ENCODE results near the gene ARSB.

ARSB gene

GRCh38 chr5:78816143-78816765, 168.9 kb downstream of the ARSB start:
- DNase-seq (ENCODE audit: low spot score) = no peak

GRCh38 chr5:78813906-78814530, 171.1 kb downstream of the ARSB start:
- no peak overlapping the region for H3K27ac ChIP-seq
- no peak for DNase-seq (ENCODE audit: low spot score)
- no peak overlapping the region for H3K4me3 ChIP-seq
- TF ChIP-seq CTCF (IDR thresholded peaks at IDR 0.05) = no peak

More at GRCh38 chr5:78816143-78816765, 168.9 kb downstream of the ARSB start:
- Histone ChIP-seq H3K4me3 (no peak overlapping the region), H3K27ac (no peak overlapping the region)
- TF ChIP-seq CTCF (IDR thresholded peaks at IDR 0.05) = no peak

- TF ChIP-seq CTCF (IDR thresholded peaks at IDR 0.05) = no peak
- DNase-seq (ENCODE audit: low spot score) = no peak
- Histone ChIP-seq H3K4me3 (no peak overlapping the region), H3K27ac (no peak overlapping the region)
Measured at GRCh38 chr5:78813286-78813685, 171.8 kb downstream of the ARSB start.

- Histone ChIP-seq H3K4me3 (no peak overlapping the region), H3K27ac (no peak overlapping the region)
- DNase-seq (ENCODE audit: low spot score) = no peak
- TF ChIP-seq CTCF (IDR thresholded peaks at IDR 0.05) = no peak
Measured at GRCh38 chr5:78811866-78812265, 173.2 kb downstream of the ARSB start.

GRCh38 chr5:78811121-78811817, 173.8 kb downstream of the ARSB start:
- no peak for DNase-seq (ENCODE audit: low spot score)
- no peak for TF ChIP-seq CTCF (IDR thresholded peaks at IDR 0.05)
- Histone ChIP-seq H3K4me3 (no peak overlapping the region), H3K27ac (no peak overlapping the region)

GRCh38 chr5:78810098-78810920, 174.8 kb downstream of the ARSB start:
- H3K27ac ChIP-seq = no peak overlapping the region
- no peak for TF ChIP-seq CTCF (IDR thresholded peaks at IDR 0.05)
- H3K4me3 ChIP-seq = no peak overlapping the region
- DNase-seq (ENCODE audit: low spot score) = no peak
